LNCaP clone FGC (cell line): ENCODE results near the gene SNX27.

Experiments used
- DNase-seq: peaks from one replicate; pipeline ENCODE4 v3.0.0-alpha.2; 2011; ENCODE audit warnings: low read depth
- H3K4me3 ChIP-seq: 2 replicates; pipeline ENCODE4 v1.5.1; 2011; ENCODE audit warnings: mild to moderate bottlenecking, low read depth, low read length, control low read depth
- TF ChIP-seq, protein P1 (sequence below): IDR thresholded peaks from 2 replicates; pipeline ENCODE4 v1.5.1; 2012; ENCODE audit warnings: mild to moderate bottlenecking; ENCODE audit not compliant: control insufficient read depth, insufficient read depth; ENCODE audit errors: extremely low read depth

The SNX27 gene

DNA sequence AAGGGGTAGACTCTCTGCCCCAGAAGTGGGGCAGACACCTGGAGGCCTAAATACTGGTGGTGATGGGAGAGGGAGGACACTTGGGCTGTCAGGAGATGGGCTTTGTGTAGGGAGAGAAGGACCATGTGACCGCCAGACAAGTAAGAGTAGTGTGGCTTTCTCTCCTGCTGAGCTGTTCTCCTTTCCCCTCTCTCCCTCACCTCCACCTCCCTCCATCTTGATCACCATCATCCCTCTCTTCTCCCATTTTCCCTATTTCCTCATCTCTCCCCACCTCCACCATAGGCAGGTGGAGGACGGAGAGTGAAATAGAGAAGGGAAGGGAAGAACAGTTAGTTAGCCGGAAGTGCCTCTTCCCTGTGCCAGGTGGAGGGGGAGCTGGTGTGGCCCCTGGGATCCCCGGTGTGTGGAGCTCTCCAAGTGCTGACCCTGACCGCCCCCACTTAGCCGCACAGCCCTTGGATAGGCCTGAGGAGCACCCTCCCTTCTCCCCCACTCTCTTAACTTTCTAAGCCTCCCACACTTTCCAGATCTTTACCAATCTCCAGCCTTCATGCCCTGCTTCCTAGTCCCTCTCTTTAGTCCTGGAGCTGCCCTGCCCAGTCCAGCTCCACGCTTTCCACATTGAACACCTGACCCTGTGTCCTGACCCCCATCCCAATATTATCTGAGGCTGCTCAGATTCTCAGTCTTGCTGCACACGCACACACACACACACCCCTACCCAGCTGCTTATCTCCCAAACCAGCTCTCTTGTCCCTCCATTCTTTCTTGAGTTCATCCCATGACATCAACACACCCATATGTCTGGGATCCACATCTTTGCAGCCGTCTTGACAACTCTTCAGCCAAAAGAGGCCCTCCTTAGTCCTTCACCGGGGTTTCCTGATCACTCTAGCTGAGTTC, 103.2 kb downstream of the SNX27 start:
- TF ChIP-seq, protein P1, sequence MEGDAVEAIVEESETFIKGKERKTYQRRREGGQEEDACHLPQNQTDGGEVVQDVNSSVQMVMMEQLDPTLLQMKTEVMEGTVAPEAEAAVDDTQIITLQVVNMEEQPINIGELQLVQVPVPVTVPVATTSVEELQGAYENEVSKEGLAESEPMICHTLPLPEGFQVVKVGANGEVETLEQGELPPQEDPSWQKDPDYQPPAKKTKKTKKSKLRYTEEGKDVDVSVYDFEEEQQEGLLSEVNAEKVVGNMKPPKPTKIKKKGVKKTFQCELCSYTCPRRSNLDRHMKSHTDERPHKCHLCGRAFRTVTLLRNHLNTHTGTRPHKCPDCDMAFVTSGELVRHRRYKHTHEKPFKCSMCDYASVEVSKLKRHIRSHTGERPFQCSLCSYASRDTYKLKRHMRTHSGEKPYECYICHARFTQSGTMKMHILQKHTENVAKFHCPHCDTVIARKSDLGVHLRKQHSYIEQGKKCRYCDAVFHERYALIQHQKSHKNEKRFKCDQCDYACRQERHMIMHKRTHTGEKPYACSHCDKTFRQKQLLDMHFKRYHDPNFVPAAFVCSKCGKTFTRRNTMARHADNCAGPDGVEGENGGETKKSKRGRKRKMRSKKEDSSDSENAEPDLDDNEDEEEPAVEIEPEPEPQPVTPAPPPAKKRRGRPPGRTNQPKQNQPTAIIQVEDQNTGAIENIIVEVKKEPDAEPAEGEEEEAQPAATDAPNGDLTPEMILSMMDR, result no peak
- H3K4me3 ChIP-seq, result no peak overlapping the region
- DNase-seq, result no peak

DNA sequence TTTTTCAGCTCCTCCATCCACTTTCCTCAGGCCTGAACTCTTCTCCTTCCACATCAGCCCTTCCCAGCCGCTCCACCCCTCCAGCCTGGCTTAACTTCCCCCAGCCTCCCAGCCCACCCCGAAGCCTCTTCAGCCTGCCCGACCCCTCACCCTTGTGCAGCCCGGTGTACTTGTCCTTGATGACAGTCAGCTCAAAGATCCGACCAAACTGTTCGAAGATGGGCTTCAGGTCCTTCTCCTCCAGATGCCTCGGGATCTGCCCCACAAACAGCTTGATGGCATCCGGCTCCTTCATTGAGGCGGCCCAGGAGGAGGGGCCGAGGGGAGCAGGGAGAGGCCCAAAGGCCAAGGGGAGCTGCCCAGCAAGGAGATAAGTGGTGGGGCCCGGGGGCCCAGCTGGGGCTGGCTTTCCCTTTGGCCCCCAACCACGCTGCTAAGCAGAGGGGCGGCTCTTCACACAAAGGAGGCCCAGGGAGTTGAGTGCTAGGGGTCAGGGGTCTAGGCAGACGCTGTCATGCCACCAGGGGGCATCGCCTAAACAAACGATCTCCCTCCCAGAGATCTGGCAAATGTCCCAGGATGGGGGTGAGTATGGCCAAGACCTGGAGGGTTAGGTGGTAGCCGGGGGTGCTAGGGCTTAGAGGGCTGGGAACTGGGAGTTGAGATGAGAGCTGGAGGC, 104.0 kb downstream of the SNX27 start:
- DNase-seq, result no peak
- TF ChIP-seq, protein P1, result no peak
- no peak overlapping the region for H3K4me3 ChIP-seq

DNA sequence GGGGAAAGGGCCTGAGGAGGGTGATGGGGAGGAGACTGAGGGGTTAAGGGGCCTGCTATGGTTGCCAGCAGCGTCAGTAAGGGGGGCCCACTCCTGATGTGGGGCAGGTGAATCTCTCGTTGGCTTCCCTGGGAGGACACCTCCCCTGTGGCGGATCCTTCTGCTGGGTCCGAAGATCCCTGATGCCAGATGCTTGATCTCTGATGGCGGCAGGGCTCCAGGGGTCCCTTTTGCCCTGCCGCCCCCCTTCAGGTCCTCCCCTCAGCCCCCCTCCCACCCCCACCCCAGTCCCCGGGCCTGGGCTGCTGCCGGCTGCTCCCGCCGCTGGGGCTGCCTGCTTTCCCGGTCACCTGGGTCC, 104.5 kb downstream of the SNX27 start:
- no peak for DNase-seq
- TF ChIP-seq, protein P1, result no peak
- H3K4me3 ChIP-seq, result no peak overlapping the region

DNA sequence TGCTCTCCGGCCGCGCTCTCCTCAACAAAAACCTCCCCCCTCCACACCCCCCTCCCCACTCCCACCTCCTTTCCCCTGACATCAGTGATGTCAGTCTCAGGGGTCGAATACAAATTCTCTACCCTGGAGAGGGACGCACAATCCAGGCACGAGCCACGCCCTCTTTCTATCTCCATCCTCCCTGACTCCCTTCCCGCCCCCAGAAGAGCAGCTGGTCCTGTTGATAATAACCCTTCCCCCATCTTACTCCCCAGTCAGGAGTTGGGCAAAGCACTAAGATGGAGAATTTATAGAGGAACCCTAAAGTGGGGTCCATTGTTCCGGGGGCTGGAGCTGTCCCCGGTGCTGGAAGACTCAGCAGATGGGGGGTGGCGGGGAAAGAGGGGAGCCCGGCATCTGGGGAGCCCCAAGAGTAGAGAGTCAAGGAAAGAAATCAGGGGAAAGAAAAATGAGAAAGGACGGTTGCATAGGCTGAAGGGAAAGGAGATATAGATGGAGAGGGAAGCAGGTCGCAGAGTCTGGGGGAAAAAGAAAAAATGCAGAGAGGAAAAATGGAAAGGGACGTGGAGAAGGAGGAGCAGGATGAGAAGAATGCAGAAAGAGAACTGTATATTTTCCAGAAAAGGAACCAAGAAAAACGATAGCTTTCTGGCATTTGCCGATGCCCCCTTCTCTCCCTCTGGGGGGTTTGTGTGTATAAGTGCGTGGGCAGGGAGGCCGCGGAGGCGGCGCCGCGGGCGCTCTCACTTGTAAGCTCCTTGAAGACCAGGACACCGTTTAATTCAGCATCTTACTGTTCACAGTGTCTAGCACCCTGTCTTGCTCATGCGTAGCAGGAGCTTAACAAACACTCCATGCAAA, 105.2 kb downstream of the SNX27 start, which contains the start of gene CELF3:
Gene CELF3 (minus strand): TSS at position 33 of the 861 bp plus-strand sequence. CDS start 783 bp downstream, outside the sequence.
- H3K4me3 ChIP-seq, result no peak within 1 kb of the TSS
- TF ChIP-seq, protein P1, result no peak
- no peak for DNase-seq

DNA sequence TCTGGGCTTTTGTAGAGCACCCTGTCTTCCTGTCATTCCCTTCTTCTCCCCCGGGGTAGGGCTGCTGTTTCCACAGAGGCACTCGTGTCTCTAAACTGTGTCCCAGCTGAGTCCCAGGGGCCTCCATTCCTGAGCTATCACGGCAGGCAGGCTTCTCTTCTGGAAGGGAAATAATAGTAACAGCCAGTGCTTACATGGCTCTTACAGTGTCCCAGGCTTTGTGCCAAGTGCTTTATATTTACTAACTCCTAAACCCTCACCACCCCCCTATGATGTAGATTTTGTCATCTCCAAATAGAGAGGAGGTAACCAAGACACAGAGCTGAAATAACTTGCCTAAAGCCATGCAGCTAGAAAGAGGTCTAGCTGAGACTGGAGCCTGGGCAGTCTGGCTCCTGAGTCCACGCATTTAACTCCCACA, 106.2 kb downstream of the SNX27 start:
- no peak overlapping the region for H3K4me3 ChIP-seq
- TF ChIP-seq, protein P1, result no peak
- DNase-seq, result no peak

DNA sequence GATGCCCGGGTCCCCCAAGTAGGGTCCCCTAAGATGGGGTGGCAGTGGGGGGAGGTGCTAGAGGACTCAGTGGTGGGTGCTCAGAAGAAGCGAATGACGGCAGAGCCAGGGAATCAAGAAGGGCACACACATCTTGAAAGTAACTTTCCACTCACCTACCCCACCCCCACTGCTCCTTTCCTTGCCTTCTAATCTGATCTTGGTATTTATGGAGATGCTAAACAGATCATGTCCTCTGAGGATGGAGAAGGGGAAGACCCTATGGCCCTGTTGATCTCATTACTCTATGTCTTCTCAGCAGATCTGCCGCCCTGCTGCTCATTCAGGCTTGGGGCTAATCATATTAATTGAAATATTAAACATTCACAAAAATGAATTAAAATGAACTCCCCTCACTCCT, 106.8 kb downstream of the SNX27 start:
- TF ChIP-seq, protein P1, result no peak
- no peak for DNase-seq
- H3K4me3 ChIP-seq, result no peak overlapping the region
